ENCODE results near the gene NPR3. TPM values are rescaled to one million over a fixed set of nuclear protein-coding genes. Genes with fewer than 3 reads are reported as not detected.
A peak's percentile ranks its signal among the peaks of the same experiment; 100 is the strongest.

The NPR3 gene
- total RNA-seq, 1 donor from 2014 or later: 1.4 TPM

DNA sequence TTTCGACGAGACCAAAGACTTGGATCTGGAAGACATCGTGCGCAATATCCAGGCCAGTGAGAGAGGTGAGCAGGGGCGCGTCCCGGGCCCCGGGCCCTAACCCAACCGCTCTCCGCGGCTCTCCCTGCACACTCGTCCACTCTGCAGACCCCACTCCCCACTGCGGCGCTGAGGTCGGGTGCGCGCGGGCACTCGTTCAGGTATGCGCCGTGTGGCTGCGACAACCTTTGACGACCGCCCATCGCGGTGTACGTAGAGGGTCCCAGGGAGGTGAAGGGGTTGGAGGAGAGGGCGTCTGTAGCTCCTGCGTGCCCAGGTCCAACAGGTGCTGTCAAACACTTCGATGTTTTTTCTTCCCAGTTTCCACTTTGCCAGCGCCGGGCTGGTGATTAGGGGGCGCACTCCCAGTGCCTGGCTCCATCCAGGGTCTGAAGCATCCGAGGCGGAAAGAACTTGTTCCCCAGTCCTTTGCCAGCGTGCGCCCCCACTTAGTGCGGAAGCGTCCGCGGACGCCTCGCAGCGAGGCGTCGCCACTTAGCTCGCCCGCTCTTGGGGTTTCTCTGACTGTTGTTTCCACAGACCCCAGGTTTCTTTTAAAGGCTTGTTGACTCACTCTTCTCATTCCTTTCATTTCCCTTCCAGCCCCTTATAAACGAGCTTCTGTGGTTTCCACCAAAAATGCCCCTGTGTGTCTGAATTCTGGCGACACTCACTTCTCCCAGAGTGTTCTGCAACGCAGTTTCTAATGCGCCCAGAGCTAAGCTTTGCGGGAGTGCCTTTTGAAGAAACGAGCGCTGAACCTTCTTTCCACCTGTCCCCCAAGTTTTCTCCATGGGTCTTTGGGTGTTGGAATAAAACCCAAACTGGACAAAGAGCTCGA is 1.6 kb downstream of the NPR3 start:
- no peak for DNase-seq (ENCODE audit: low spot score)

GRCh38 chr5:32713361-32713769 is 2.2 kb downstream of the NPR3 start:
- no peak for DNase-seq (ENCODE audit: low spot score)

GRCh38 chr5:32713770-32714381 is 2.8 kb downstream of the NPR3 start:
- DNase-seq (ENCODE audit: low spot score): peak; percentile 52

- DNase-seq (ENCODE audit: low spot score): no peak
Measured at GRCh38 chr5:32714836-32715235, 3.7 kb downstream of the NPR3 start.

DNA sequence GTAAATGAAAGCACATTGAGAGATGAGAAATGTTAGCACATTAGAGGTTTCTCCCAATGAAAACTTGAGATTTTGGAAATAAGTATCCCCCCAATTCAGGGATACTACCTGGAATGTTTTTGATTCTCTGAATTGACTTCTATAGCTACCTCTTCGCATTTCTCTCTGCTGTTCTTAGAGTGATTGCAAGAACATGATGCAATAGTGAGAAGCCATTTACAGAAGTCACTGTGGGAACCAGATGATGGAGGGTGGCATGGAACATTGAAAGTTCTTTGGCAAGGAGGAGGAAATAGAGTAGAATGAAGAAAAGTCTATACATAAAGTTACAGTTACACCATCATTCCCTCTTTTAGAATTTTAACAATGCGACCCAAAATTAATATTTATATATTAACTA is 9.2 kb downstream of the NPR3 start:
- DNase-seq (ENCODE audit: low spot score): no peak

- no peak for DNase-seq (ENCODE audit: low spot score)
Measured at GRCh38 chr5:32721626-32722025, 10.5 kb downstream of the NPR3 start.

GRCh38 chr5:32722957-32723356 is 11.8 kb downstream of the NPR3 start:
- no peak for DNase-seq (ENCODE audit: low spot score)

GRCh38 chr5:32724526-32724925 is 13.4 kb downstream of the NPR3 start:
- no peak for DNase-seq (ENCODE audit: low spot score)

GRCh38 chr5:32726086-32726557 is 15.0 kb downstream of the NPR3 start:
- no peak for DNase-seq (ENCODE audit: low spot score)

DNA sequence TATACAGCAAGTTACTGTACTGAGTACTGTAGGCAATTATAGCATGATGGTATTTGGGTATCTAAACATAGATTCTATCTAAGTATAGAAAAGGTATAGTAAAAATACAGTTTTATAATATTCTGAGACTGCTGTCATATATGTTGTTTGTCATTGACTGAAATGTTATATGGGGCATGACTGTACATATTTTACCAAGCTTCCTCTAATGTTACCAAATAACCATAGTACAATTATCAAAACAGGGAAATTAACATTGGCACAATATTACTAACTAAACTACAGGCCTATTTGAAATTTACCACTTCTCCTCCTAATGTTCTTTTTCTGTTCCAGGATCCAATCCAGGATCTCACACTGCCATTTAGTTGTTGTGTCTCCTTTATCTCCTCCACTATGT is 18.5 kb downstream of the NPR3 start:
- DNase-seq (ENCODE audit: low spot score): no peak

DNA sequence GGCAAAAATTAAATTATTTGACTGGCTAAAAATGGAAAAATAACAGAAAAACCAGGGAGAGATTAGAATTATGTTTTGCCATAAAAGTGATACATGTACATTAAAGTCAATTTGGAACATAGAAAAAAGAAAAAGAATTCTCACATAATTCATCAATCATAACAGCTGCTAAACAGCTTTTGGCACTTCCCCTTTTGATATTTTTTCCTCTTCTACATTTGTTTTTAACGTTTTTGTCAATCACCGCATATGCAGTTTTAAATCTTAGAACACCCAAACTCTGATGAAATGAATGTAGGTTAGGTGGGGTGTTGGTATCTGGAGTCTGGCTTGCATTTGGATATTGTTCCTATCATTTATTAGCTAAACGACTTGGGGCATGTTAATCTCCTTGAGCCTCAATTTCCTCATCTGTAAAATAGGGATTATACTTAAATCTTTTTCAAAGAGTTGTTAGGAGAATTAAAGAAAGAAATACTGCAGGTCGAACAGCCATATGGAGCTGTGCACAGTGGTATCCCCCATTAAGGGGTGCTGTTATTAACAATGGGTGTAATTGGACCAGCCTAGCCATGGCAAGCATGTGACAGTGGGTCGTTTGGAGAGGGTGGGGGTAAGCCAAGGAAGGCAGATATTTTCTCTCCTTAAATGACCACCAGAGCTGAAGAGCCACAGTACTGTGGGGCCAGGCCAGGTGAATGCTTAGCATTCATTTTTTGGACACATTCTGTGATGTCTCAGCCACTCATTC is 22.6 kb downstream of the NPR3 start:
- no peak for DNase-seq (ENCODE audit: low spot score)

GRCh38 chr5:32734827-32735378 is 23.8 kb downstream of the NPR3 start:
- DNase-seq (ENCODE audit: low spot score): no peak

DNA sequence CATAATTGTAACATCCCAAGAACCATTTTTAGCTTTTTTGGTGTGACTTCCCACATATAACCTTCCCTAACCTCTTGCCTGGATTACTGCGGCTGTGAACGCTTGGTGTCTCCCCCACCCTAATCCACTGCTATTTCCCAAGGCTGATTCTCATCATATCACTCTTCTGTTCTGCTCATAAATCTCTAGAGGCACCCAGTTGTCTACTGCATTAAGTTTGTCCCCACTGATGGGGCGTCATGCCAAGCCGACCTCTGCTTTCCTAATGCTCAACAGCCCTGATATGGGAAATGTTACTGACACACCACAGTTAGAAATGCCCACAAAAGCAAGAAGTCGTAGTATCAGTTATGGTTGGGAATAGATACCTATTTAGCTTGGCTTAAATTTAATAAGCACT is 24.4 kb downstream of the NPR3 start:
- DNase-seq (ENCODE audit: low spot score): no peak

- no peak for DNase-seq (ENCODE audit: low spot score)
Measured at GRCh38 chr5:32736842-32737241, 25.7 kb downstream of the NPR3 start.

GRCh38 chr5:32740651-32741050 is 29.5 kb downstream of the NPR3 start:
- DNase-seq (ENCODE audit: low spot score): no peak

GRCh38 chr5:32745317-32745716 is 34.2 kb downstream of the NPR3 start:
- DNase-seq (ENCODE audit: low spot score): no peak

DNA sequence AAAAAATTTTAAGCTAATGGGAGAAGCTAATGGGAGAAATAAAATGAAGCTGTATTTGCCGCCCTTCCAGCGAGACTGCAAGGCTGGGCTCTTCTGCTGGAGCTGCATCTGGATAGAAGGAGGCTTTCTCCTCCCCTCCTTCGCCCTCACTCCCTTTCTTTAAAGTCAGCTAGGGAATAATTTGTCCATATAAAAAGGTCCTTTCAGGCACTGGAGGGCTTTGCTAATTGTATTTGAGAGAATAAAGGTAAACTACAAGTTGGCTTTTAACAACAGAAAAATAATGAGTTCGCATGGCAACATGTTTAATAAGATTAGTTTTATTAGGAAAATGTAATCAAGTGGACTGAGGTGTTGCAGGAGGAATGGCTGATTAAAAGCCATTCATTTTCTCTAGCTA is 41.3 kb downstream of the NPR3 start:
- DNase-seq (ENCODE audit: low spot score): no peak

DNA sequence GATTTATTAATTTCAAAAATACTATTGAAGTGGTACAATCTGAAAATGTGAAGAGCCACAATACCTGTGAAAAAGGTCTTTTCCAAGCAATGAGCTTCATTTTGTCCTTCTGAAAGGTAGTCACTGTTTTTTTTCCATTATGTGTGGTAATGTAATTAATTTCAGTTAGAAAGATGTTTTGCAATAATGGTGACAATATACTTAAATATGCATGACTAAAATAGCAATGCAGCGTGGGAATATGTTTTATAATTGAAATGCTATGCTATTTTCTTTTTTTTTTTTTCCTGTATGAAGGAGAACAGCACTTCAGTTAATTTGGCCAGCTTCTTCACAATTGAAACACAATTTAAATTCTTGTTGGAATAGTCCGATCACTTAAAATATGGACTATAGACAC is 41.9 kb downstream of the NPR3 start:
- DNase-seq (ENCODE audit: low spot score): no peak

DNA sequence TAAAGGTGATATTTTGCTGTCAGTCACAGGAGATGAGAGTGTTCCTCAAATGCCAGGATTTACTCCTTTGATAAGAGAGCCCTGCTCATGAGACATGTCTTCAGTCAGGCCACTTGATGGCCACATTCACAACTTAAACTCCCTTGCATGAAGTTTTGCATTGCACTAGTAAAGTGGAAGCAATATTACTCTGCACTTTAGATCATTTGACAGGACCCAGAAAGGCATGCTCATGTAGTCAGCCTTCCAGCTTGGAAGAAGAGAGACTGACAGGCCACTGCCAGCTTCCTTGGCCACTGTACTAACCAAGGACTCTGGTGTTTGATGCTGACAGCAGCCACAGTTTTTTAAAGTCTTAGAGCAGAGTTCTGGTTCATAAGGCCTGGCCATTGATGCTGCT is 42.6 kb downstream of the NPR3 start:
- no peak for DNase-seq (ENCODE audit: low spot score)

- no peak for DNase-seq (ENCODE audit: low spot score)
Measured at GRCh38 chr5:32754284-32754683, 43.2 kb downstream of the NPR3 start.

GRCh38 chr5:32760091-32760509 is 49.0 kb downstream of the NPR3 start:
- DNase-seq (ENCODE audit: low spot score): no peak

- DNase-seq (ENCODE audit: low spot score): no peak
Measured at GRCh38 chr5:32765266-32765665, 54.1 kb downstream of the NPR3 start.

All from ureter (tissue), 1 donor.